Neutrophil (primary cell): ENCODE data around the gene ATG2A.

Source experiments
- H3K27ac ChIP-seq: fragments of 200-600 bp; sonication (generic); 2 replicates; pipeline ENCODE4 v1.5.1; 2016; ENCODE audit warnings: mild to moderate bottlenecking, moderate library complexity
- H3K27me3 ChIP-seq: fragments of 200-600 bp; sonication (generic); 2 replicates; pipeline ENCODE4 v1.6.0; 2016; ENCODE audit warnings: mild to moderate bottlenecking
- H3K36me3 ChIP-seq: fragments of 200-600 bp; sonication (generic); 2 replicates; pipeline ENCODE4 v1.5.1; 2017
- H3K4me1 ChIP-seq, 2 experiments: fragments of 200-600 bp in 1 of 2; sonication (generic) in 1 of 2; 1 replicate in 1 of 2; 2 replicates in 1 of 2; pipeline versions ENCODE4 v1.5.1 to v1.6.1; 2013 to 2016; ENCODE audit warnings: low read depth in 1 of 2, low read length in 1 of 2, mild to moderate bottlenecking in 1 of 2, moderate library complexity in 1 of 2; ENCODE audit not compliant: control insufficient read depth in 1 of 2, insufficient read depth in 1 of 2
- H3K4me3 ChIP-seq, 2 experiments: fragments of 200-600 bp in 1 of 2; sonication (generic) in 1 of 2; 1 replicate in 1 of 2; 2 replicates in 1 of 2; pipeline ENCODE4 v1.5.1; 2013 to 2016; ENCODE audit warnings: low read depth in 1 of 2, low read length in 1 of 2, mild to moderate bottlenecking in 1 of 2, moderate library complexity in 1 of 2
- H3K9me3 ChIP-seq: fragments of 200-600 bp; sonication (generic); 2 replicates; pipeline ENCODE4 v1.5.1; 2016
- TF ChIP-seq, protein P1 (sequence below): fragments of 200-600 bp; sonication (generic); IDR thresholded peaks from 2 replicates; pipeline ENCODE4 v1.5.1; 2016; ENCODE audit warnings: antibody characterized with exemption

ATG2A gene

GRCh38 chr11:64888406-64888728 lies 28.6 kb downstream of the ATG2A start:
- Histone ChIP-seq H3K27ac (peak overlapping the region; percentile 87), H3K4me3 (peak overlapping the region; percentile 44 to 49), H3K36me3 (no peaks in the 10 kb centered on the region), H3K9me3 (no peaks in the 10 kb centered on the region), H3K4me1 (peaks cover 62 to 63% of the 10 kb centered on the region in 2 experiments), H3K27me3 (no peaks in the 10 kb centered on the region)
- TF ChIP-seq, protein P1, sequence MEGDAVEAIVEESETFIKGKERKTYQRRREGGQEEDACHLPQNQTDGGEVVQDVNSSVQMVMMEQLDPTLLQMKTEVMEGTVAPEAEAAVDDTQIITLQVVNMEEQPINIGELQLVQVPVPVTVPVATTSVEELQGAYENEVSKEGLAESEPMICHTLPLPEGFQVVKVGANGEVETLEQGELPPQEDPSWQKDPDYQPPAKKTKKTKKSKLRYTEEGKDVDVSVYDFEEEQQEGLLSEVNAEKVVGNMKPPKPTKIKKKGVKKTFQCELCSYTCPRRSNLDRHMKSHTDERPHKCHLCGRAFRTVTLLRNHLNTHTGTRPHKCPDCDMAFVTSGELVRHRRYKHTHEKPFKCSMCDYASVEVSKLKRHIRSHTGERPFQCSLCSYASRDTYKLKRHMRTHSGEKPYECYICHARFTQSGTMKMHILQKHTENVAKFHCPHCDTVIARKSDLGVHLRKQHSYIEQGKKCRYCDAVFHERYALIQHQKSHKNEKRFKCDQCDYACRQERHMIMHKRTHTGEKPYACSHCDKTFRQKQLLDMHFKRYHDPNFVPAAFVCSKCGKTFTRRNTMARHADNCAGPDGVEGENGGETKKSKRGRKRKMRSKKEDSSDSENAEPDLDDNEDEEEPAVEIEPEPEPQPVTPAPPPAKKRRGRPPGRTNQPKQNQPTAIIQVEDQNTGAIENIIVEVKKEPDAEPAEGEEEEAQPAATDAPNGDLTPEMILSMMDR: no peak

- peaks cover 57 to 58% of the 10 kb centered on the region in 2 experiments for H3K4me1 ChIP-seq
- no peaks in the 10 kb centered on the region for H3K9me3 ChIP-seq
- H3K27me3 ChIP-seq: no peaks in the 10 kb centered on the region
- H3K36me3 ChIP-seq: no peaks in the 10 kb centered on the region
- peak overlapping the region; percentile 44 to 49 for H3K4me3 ChIP-seq
- H3K27ac ChIP-seq: peak overlapping the region; percentile 87
- TF ChIP-seq, protein P1: peak; percentile 99
Observed at GRCh38 chr11:64887757-64888405, 29.1 kb downstream of the ATG2A start.

DNA sequence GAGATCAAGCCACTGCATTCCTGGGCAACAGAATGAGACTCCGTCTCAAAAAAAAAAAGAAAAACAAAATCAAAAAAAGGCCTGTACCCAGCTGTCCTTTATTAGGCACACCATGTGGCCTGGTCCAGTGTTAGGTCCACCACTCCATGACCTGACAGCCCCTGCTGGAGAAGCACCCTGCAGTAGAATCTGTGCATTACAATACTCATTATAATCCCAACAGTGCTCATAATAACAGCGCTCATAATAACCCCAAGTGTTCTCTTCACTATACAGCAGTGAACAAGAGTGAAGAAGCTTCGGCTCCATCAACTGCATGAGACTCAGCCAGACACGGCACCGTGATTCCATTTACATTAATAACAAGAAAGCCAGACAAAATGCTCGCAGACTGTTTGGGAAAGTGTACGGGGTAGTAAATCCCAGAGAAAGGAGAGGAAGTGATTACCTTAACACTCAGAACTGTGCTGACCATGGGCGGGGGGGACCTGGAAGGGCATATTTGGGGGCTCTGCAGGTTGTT lies 29.7 kb downstream of the ATG2A start:
- Histone ChIP-seq H3K9me3 (no peaks in the 10 kb centered on the region), H3K36me3 (no peaks in the 10 kb centered on the region), H3K4me3 (peak overlapping the region; percentile 44 to 49), H3K27ac (peak overlapping the region; percentile 87), H3K4me1 (peaks cover 51 to 52% of the 10 kb centered on the region in 2 experiments), H3K27me3 (no peaks in the 10 kb centered on the region)
- TF ChIP-seq, protein P1: no peak

- H3K4me1 ChIP-seq: peaks cover 56 to 60% of the 10 kb centered on the region in 2 experiments
- peak overlapping the region; percentile 97 for H3K27ac ChIP-seq
- H3K27me3 ChIP-seq: no peaks in the 10 kb centered on the region
- TF ChIP-seq, protein P1: no peak
- no peaks in the 10 kb centered on the region for H3K36me3 ChIP-seq
- H3K4me3 ChIP-seq: peak overlapping the region; percentile 24 to 35
- H3K9me3 ChIP-seq: no peaks in the 10 kb centered on the region
Observed at GRCh38 chr11:64885367-64886286, 31.4 kb downstream of the ATG2A start.

DNA sequence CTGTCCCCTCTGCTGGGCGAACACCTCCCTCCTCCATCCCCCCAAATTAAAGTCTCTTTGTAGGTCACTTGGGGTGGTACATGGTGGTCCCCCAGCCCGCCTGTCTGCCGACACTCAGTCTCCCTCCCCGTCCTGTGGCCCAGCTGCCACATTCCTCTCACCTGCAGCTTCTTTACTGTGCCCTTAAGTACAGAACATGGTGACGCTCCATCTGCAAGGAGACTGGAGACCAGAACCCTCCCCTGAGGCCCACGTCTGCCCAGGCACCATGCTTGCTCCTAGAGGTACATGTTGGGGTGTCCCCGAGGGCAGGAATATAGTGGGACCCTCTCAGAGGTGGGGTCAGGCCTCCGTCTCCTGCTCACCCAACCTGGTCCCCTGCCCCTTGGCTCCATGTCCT lies 33.0 kb downstream of the ATG2A start:
- Histone ChIP-seq H3K4me1 (peaks cover 67 to 73% of the 10 kb centered on the region in 2 experiments), H3K27ac (peak overlapping the region; percentile 8), H3K27me3 (no peaks in the 10 kb centered on the region), H3K36me3 (no peaks in the 10 kb centered on the region), H3K4me3 (no peak overlapping the region), H3K9me3 (no peaks in the 10 kb centered on the region)
- TF ChIP-seq, protein P1: no peak
